Medulla oblongata (tissue), 1 donor: Measurements from ENCODE around the gene DNAJC3.
"Not testable (repeated sequence)": the region's sequence is repeated elsewhere in the genome, so short reads cannot be mapped to it uniquely, and the experiment has no call there.

ENCODE experiments used
- DNase-seq: peaks from one replicate; pipeline ENCODE4 v3.0.0-alpha.2; 2015; ENCODE audit errors: extremely low spot score

The DNAJC3 gene

GRCh38 chr13:95781016-95781415 is 104.1 kb downstream of the DNAJC3 start:
- no peak for DNase-seq

- not testable (repeated sequence) for DNase-seq
Measured at GRCh38 chr13:95781940-95782339, 105.0 kb downstream of the DNAJC3 start.

DNA sequence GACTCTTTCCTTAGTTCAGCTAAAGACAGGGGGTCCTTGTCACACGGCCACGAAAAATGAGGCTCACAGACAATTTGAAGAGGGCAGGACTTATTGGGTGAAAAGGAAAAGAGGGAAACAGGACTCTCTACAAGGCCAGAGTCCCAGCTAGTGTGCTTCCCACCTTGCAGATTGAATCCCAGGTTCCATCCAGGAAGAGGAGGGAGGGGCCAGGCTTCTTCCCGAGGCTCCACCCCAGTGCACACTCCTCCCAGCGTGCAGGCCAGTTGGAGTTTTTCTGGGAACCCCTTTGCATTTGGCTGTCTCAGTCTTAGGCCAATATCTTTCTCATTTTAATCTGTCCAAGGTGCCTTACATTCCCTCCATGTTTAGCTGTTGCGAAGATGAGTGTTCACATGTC is 106.8 kb downstream of the DNAJC3 start:
- DNase-seq = no peak

- no peak for DNase-seq
Measured at GRCh38 chr13:95784161-95784899, 107.4 kb downstream of the DNAJC3 start.

GRCh38 chr13:95784900-95785290 is 108.0 kb downstream of the DNAJC3 start:
- DNase-seq = no peak

GRCh38 chr13:95787356-95788099 is 110.6 kb downstream of the DNAJC3 start:
- DNase-seq = no peak

- no peak for DNase-seq
Measured at GRCh38 chr13:95788100-95788463, 111.1 kb downstream of the DNAJC3 start.

- DNase-seq = not testable (repeated sequence)
Measured at GRCh38 chr13:95789315-95789714, 112.4 kb downstream of the DNAJC3 start.

DNA sequence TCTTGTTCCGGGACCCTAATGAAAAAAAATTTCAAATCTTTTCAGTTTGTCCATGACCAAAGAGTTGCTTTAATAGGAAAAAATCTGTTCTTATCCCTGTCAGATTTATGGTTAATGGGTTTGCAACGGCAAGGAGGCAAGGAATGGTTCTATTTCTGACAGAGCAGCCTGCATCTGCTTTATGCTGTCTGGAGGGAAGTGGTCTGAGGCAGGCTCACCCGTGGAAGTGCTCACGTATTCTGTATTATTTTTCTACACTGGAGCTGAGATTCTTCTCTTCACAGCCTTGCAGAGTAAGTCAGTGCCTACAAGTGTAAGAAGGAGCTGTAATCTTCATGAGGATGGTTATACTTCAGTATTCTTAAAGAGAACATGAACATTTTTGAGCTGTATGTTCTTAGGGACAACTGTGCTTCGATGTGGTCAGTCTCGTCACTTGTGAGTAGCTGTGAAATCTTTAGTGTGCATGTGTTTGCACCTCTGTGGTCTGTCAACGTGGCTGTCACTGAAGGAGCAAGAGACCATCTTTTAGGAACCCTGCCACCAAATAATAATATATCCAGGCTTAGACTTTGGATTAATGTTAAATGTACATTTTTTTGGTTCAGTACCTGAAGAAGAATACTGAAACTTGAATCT is 114.3 kb downstream of the DNAJC3 start:
- no peak for DNase-seq

GRCh38 chr13:95793018-95793555 is 116.1 kb downstream of the DNAJC3 start:
- no peak for DNase-seq

GRCh38 chr13:95793781-95794180 is 116.8 kb downstream of the DNAJC3 start:
- DNase-seq = no peak

GRCh38 chr13:95797016-95797415 is 120.1 kb downstream of the DNAJC3 start:
- DNase-seq = no peak

DNA sequence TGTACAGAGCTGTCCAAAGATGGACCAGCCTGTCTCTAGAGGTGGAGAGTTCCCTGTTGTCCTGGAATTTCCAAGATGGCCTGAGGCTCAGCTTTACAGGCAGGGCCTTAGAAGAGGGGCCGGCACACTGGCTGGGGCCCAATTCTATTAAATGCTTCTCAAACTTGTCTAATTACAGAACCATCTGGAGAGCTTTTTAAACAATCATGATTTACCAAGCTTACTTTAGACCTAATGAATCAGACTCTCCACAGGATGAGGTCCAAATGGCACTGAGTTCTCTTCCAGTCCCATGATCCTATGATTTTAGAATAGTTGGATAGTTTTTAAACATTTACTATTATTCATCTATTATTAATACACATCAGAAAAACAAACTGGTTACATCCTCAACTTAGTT is 123.5 kb downstream of the DNAJC3 start:
- no peak for DNase-seq

- no peak for DNase-seq
Measured at GRCh38 chr13:95801825-95802224, 124.9 kb downstream of the DNAJC3 start.

- DNase-seq = no peak
Measured at GRCh38 chr13:95805921-95806320, 129.0 kb downstream of the DNAJC3 start.

DNA sequence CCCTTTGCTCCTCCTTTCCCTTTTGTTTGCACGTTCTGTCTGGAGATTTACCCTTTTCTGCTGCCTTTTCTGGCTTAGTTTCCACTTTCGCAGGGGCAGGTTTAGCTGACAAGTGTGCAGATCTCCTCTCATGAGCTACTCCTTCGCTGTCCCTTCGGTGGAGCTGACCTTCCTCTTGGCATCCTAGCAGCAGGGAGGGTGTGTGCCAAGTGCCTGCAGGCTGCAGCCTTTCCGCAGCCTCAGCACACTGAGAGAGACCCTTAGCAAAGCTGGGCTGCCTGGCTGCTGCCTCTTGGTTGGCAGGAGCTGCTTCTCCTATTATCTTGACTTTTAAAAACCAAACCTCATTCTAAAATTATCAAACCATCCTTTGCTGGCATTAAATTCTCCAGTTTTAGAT is 132.5 kb downstream of the DNAJC3 start:
- DNase-seq = no peak

DNA sequence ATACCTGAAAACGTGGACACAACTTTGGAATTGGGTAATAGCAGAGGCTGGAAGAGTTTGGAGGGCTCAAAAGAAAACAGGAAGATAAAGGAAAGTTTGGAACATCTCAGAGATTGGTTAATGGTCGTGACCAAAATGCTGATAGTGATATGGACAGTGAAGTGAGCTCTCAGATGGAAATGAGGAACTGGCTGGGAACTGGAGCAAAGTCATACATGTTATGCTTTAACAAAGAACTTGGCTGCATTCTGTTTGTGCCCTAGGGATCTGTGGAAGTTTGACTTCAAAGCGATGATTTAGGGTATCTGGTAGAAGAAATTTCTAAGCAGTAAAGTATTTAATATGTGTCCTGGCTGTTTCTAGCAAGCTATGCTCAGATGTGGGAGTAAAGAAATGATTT is 136.2 kb downstream of the DNAJC3 start:
- no peak for DNase-seq

DNA sequence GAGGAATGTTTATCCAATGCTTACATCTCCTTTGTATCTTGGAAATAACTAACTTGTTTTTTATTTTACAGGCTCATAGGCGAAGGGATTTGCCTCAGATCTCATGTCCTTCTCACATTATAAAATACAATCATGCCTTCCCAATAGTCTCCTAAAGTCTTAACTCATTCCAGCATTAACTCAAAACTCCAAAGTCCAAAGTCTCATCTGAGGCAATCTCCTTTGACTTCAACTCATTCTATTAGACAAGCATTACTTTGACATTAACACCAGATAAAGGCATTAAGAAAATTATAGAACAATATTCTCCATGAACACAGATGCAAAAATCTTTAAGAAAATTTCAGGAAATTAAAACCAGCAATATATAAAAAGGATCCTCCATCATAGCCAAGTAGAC is 137.6 kb downstream of the DNAJC3 start:
- no peak for DNase-seq

- DNase-seq = no peak
Measured at GRCh38 chr13:95822303-95822702, 145.4 kb downstream of the DNAJC3 start.

GRCh38 chr13:95833126-95833525 is 156.2 kb downstream of the DNAJC3 start:
- no peak for DNase-seq

DNA sequence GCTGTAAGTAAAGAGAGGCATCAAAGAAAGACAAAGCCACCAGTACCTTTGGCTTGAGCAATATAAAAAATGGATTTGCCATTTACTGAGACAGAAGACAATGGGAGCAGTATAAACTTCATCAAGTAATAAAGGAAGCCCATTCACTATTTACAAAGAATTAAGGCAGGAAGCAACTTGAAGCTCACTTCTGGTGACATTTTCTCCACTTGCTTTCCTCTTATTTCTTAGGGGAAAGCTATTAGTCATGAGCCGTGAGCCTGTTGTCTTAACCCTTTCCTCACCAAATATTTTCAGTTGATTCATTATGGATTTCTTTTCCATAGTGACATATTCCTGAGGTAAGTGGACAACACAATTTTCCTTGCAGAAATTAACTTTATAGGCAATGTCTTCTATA is 156.8 kb downstream of the DNAJC3 start:
- DNase-seq = no peak

DNA sequence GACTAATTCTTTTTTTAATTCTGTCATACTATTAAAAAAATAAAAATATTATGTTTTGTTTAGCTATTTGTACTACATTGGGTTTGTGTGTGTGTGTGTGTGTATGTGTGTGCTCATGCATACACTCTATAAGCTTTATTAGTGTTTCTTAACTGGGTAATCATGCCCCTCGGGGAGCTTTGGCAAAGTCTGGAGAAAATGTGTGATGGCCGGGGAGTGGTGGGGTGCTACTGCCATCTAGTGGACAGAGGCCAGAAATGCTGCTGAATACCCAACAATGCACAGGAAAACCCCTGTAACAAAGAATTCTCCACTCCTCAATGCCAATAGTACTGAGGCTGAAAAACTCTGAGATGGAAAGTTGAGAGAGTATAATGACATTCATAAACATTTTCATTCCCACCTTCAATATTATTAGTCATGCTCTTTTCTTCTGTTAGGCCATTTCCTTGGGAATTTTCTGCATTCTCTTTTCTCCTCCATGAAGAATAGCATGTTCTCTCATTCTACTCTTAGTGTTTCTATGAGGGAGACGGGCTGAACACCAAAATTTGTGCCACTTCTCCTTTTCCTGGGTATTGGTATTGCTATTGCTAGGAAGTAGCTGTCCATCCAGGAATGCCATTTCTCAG is 157.3 kb downstream of the DNAJC3 start:
- DNase-seq = peak; percentile 84
